HFFc6 (cell line): ENCODE measurements around the gene CHD1. TPM values are rescaled to one million over a fixed set of nuclear protein-coding genes. Genes with fewer than 3 reads are reported as not detected.

ENCODE experiments used
- DNase-seq: peaks from one replicate; pipeline ENCODE4 v3.0.0-alpha.2; 2018
- H3K27ac Mint-ChIP-seq: 2 replicates; pipeline ENCODE4 v1.8.0; 2020; ENCODE audit warnings: mild to moderate bottlenecking, mixed read lengths
- H3K27me3 Mint-ChIP-seq: 2 replicates; pipeline ENCODE4 v1.8.0; 2021; ENCODE audit warnings: mild to moderate bottlenecking, moderate library complexity, mixed read lengths; ENCODE audit not compliant: insufficient read depth
- H3K36me3 Mint-ChIP-seq: 2 replicates; pipeline ENCODE4 v1.8.0; 2021; ENCODE audit warnings: low read depth, mixed read lengths
- H3K4me1 Mint-ChIP-seq: 2 replicates; pipeline ENCODE4 v1.8.0; 2020; ENCODE audit warnings: low read depth, mixed read lengths
- H3K4me3 Mint-ChIP-seq: 2 replicates; pipeline ENCODE4 v1.8.0; 2020; ENCODE audit warnings: mild to moderate bottlenecking, moderate library complexity, mixed read lengths
- H3K9me3 Mint-ChIP-seq: 2 replicates; pipeline ENCODE4 v1.8.0; 2020; ENCODE audit warnings: mild to moderate bottlenecking, mixed read lengths
- CTCF ChIP-seq: fragments of 200-600 bp; sonication (generic); IDR thresholded peaks from 2 replicates; pipeline ENCODE4 v1.5.0; 2021; ENCODE audit warnings: antibody characterized with exemption, mild to moderate bottlenecking
- total RNA-seq, 6 experiments: library from RNA; stranded (reverse); fragmentation: NEBNext Ultra II Directional; extraction: Animal tissue kit (Norgen Biotek cat#: 25700); gene quantifications; 2 replicates in 1 of 6; 3 replicates in 5 of 6; pipeline ENCODE4 v1.2.3, GENCODE V29; 2021

The CHD1 gene
- total RNA-seq, 6 experiments from 2014 or later = 18.1 to 25.0 (median 20.8) TPM

GRCh38 chr5:98816582-98817222 is 112.1 kb downstream of the CHD1 start:
- Mint-ChIP-seq H3K36me3 (peaks cover 23% of the 10 kb centered on the region), H3K27me3 (no peaks in the 10 kb centered on the region), H3K27ac (no peak overlapping the region), H3K9me3 (peaks cover 15% of the 10 kb centered on the region), H3K4me1 (0 out of 2 replicates have a peak, but pooled peaks cover 7% of the 10 kb centered on the region), H3K4me3 (no peak overlapping the region)
- TF ChIP-seq CTCF = no peak
- DNase-seq = no peak

GRCh38 chr5:98813755-98814154 is 115.1 kb downstream of the CHD1 start:
- Mint-ChIP-seq H3K36me3 (peaks cover 5% of the 10 kb centered on the region), H3K4me1 (0 out of 2 replicates have a peak, but pooled peaks cover 7% of the 10 kb centered on the region), H3K4me3 (no peak overlapping the region), H3K9me3 (no peaks in the 10 kb centered on the region), H3K27me3 (no peaks in the 10 kb centered on the region; the same call in 1 of the 2 replicates), H3K27ac (no peak overlapping the region)
- DNase-seq = no peak
- TF ChIP-seq CTCF = no peak

- no peak for DNase-seq
- peaks cover 31% of the 10 kb centered on the region for H3K36me3 Mint-ChIP-seq
Measured at GRCh38 chr5:98810206-98810605, 118.6 kb downstream of the CHD1 start.

GRCh38 chr5:98807806-98808205 is 121.0 kb downstream of the CHD1 start:
- Mint-ChIP-seq H3K4me3 (no peak overlapping the region), H3K27me3 (no peaks in the 10 kb centered on the region; the same call in 1 of the 2 replicates), H3K9me3 (peaks cover 35% of the 10 kb centered on the region), H3K4me1 (no peaks in the 10 kb centered on the region), H3K27ac (no peak overlapping the region), H3K36me3 (peaks cover 34% of the 10 kb centered on the region)
- no peak for DNase-seq
- TF ChIP-seq CTCF = no peak

More at GRCh38 chr5:98810206-98810605, 118.6 kb downstream of the CHD1 start:
- Mint-ChIP-seq H3K27me3 (no peaks in the 10 kb centered on the region; the same call in 1 of the 2 replicates), H3K27ac (no peak overlapping the region), H3K9me3 (peaks cover 32% of the 10 kb centered on the region), H3K4me3 (no peak overlapping the region), H3K4me1 (0 out of 2 replicates have a peak, but pooled peaks cover 7% of the 10 kb centered on the region)
- no peak for TF ChIP-seq CTCF

- TF ChIP-seq CTCF = no peak
- H3K27me3 Mint-ChIP-seq = no peaks in the 10 kb centered on the region; the same call in 1 of the 2 replicates
- H3K36me3 Mint-ChIP-seq = peaks cover 29% of the 10 kb centered on the region
- H3K4me1 Mint-ChIP-seq = no peaks in the 10 kb centered on the region
- no peak for DNase-seq
- H3K4me3 Mint-ChIP-seq = no peak overlapping the region
- H3K27ac Mint-ChIP-seq = no peak overlapping the region
- peaks cover 35% of the 10 kb centered on the region for H3K9me3 Mint-ChIP-seq
Measured at GRCh38 chr5:98805070-98805469, 123.7 kb downstream of the CHD1 start.
